ENCODE measurements around the gene SNX25. TPM values are rescaled to one million over a fixed set of nuclear protein-coding genes. Genes with fewer than 3 reads are reported as not detected.
A peak's percentile ranks its signal among the peaks of the same experiment; 100 is the strongest.
"Not testable (repeated sequence)": the region's sequence is repeated elsewhere in the genome, so short reads cannot be mapped to it uniquely, and the experiment has no call there.

The SNX25 gene
- total RNA-seq, 1 donor from 2014 or later, result 10.5 TPM

GRCh38 chr4:185224597-185224996 is 15.2 kb downstream of the SNX25 start:
- intact Hi-C loops (cut with DNase I), result no loop called here
- no peak for DNase-seq (ENCODE audit: low spot score)

DNA sequence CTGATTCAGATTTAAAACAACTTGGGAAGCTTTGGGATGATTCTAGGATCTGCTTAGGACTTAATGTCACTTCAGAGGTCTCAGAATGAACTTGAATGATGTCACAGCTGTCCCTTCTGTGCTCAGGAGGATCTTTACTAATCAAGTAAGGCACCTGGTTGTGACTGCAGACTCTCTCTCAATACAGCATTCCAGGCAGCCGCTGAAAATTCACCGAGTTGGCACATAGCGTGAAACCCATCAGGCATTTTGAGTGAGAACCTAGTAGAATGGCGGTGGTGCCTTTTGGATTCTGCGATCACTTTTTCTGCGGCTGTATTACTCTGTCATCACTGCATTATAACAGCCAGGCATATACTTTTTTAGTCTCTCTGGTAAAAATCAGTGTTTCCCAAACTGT is 16.5 kb downstream of the SNX25 start:
- intact Hi-C loops (cut with DNase I), result no loop called here
- no peak for DNase-seq (ENCODE audit: low spot score)

- intact Hi-C loops (cut with DNase I), result no loop called here
These were observed 17.7 kb downstream of the SNX25 start for GRCh38 chr4:185227131-185227551.

GRCh38 chr4:185227713-185228278 is 18.4 kb downstream of the SNX25 start:
- DNase-seq (ENCODE audit: low spot score), result peak; percentile 55
- intact Hi-C loops (cut with DNase I), result no loop called here

More at GRCh38 chr4:185227131-185227551, 17.7 kb downstream of the SNX25 start:
- no peak for DNase-seq (ENCODE audit: low spot score)

- intact Hi-C loops (cut with DNase I), result no loop called here
- peak; percentile 31 for DNase-seq (ENCODE audit: low spot score)
These were observed 19.8 kb downstream of the SNX25 start for GRCh38 chr4:185229021-185229818.

DNA sequence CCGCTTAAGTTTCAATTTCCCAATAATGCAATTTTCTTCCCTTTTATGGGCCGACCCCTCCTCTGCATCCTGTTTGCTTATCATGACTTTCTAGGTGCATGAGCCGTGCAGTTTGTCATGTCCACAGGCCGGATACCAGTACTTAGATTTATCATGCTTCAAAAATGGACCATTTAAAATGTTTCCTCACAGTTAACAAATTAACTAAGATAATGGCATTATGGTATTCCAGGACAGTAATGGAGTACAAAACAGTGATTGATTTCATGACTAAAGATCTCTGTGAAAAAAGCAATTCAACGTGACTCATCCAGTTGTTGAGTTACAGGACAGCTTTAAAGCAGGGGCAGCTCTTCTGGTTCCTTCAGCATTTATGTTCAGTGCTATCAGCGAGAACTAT is 23.0 kb downstream of the SNX25 start:
- DNase-seq (ENCODE audit: low spot score), result no peak
- intact Hi-C loops (cut with DNase I), result no loop called here

DNA sequence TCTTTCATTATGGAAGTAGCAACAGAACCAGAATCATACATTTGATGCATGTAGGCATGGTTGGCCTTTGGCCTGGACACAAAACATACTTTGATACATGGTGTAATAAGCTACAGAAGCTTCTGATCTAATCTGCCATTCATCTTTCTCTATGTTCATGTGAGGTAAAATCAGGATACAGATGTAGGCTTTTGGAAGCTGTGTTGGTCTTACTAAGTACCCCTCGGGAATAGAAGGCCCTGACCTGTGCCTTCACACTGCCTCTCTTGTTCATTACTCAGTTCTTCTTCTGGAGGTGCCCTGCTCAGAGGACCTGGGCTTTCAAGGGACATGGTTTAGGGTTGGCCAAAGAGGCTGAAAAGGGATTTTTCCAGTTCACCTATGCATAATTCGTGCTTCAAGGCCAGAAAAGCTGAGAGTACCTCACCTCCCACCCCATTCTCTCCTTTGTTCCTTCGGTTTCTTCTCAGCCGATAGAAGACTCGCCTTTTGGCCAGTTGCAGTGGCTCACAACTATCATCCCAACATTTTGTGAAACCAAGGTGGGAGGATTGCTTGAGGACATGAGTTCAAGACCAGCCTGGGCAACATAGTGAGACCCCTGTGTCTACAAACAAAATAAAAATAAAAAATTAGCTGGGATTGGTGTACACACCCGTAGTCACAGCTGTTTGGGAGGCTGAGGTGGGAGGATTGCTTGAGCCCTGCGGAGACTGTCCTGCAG is 25.9 kb downstream of the SNX25 start:
- intact Hi-C loops (cut with DNase I), result no loop called here
- no peak for DNase-seq (ENCODE audit: low spot score)

DNA sequence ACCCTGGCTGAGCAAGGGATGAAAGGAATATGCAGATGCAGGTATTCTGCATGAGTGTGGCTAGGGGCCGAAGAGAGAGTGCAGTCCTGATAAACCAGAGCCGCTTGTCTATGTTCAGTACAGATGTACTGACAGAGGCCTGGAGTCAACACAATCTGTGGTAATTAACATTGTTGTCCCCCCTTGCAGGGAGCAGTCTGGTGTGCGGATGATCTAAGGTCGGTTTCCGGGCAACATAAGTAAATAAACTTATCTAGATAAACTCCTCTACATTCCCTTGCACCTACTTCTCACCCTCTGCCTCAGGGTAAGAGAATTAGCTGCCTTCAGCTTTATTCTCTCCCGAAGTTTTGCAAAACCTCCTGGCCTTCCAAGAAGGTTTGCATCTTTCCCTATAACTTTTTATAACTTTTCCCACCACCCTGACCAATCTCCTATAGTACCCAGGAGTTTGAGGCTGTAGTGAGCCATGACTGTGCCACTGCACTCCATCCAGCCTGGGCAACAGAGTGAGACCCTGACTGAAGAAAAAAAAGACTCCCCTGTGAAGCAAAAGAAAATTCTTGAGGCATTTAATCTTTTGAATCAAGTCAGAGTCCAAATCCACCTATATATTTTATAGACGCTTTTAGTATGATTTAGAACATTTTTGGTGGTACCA is 26.6 kb downstream of the SNX25 start:
- no peak for DNase-seq (ENCODE audit: low spot score)
- intact Hi-C loops (cut with DNase I), result no loop called here

DNA sequence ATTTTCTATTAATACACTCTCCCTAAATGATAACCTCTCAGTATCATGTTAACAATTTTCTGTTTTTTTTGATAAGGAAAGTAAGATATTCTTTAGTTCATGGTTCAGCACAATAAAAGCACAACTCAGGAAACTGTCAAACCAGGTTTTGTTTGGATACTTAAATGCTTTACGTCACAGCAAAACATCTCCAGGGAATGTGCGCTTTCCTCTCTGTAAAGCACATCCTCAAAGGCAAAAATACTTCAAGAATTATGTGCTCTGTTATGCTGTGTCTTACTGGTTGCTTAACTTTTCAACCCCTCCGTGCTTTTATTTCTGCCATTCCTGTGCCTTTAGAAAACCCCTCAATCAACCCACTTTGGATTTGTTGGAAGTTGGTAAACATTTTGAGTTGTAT is 27.8 kb downstream of the SNX25 start:
- DNase-seq (ENCODE audit: low spot score), result no peak
- intact Hi-C loops (cut with DNase I), result no loop called here

GRCh38 chr4:185238215-185238681 is 28.9 kb downstream of the SNX25 start:
- DNase-seq (ENCODE audit: low spot score), result no peak
- intact Hi-C loops (cut with DNase I), result no loop called here

DNA sequence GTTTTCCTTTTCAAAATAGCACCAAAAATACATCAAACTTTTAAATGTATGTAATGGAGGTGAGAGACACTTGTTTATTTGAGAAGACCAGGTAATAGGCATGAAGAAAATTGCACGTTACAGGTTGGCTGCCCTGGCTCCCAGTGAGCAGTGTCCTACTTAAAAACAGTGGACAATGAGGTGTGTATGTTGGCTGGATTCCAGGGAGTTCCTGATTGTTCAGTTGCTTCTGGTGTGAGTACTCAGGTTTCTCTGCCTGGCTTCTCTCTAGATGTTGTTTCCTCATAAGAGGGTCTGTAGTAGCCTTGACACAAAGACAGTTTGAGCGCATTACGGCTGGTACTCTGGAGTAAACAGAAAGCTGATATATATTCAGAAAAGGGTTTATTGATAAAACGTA is 29.4 kb downstream of the SNX25 start:
- intact Hi-C loops (cut with DNase I), result no loop called here
- no peak for DNase-seq (ENCODE audit: low spot score)

- intact Hi-C loops (cut with DNase I); DNase-seq (ENCODE audit: low spot score): not testable (repeated sequence)
These were observed 31.1 kb downstream of the SNX25 start for GRCh38 chr4:185240486-185240885.

GRCh38 chr4:185242749-185243533 is 33.5 kb downstream of the SNX25 start:
- intact Hi-C loops (cut with DNase I), result no loop called here
- DNase-seq (ENCODE audit: low spot score), result no peak

DNA sequence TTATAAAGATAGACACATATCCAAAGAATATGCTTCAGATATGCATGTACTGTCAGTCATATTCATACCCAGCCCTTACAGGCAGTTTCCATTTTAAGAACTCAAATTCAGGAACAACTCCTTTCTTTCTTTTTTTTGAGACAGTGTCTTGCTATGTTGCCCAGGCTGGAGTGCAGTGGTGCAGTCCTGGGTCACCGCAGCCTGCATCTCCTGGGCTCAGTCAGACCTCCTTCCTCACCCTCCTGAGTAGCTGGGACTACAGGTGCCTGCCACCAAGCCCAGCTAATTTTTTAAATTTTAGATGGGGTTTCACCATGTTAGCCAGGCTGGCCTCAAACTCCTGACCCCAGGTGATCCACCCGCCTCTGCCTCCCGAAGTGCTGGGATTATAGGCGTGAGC is 34.5 kb downstream of the SNX25 start:
- DNase-seq (ENCODE audit: low spot score), result no peak
- intact Hi-C loops (cut with DNase I), result no loop called here

- no peak for DNase-seq (ENCODE audit: low spot score)
- intact Hi-C loops (cut with DNase I), result no loop called here
These were observed 35.4 kb downstream of the SNX25 start for GRCh38 chr4:185244763-185245162.

DNA sequence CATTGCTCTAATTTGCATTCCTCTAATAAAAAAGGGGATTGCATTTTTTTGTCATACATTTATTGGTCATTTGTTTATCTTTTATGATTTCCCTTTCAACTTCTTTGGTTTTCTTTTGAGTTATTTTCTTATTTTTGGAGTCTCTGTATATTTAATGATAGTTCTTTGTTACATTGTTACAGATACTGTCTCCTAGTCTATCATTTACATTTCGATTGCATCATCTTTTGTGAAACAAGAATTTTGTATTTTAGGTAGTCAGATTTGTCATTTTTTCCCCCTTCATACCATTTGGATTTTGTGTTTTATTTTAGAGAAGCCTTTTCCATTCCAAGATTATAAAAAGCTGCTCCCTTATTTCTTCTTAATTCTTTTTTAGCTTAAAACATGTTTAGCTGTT is 37.1 kb downstream of the SNX25 start:
- no peak for DNase-seq (ENCODE audit: low spot score)
- intact Hi-C loops (cut with DNase I), result no loop called here

GRCh38 chr4:185247151-185247550 is 37.8 kb downstream of the SNX25 start:
- intact Hi-C loops (cut with DNase I), result no loop called here
- DNase-seq (ENCODE audit: low spot score), result no peak

- DNase-seq (ENCODE audit: low spot score), result no peak
- intact Hi-C loops (cut with DNase I), result no loop called here
These were observed 39.1 kb downstream of the SNX25 start for GRCh38 chr4:185248393-185249039.

- no peak for DNase-seq (ENCODE audit: low spot score)
- intact Hi-C loops (cut with DNase I), result no loop called here
These were observed 39.7 kb downstream of the SNX25 start for GRCh38 chr4:185249105-185249504.

Measured in cardiac septum (tissue), 1 donor.